WTC11 (cell line): Measurements from ENCODE around the gene DHPS. TPM values are rescaled to one million over a fixed set of nuclear protein-coding genes. Genes with fewer than 3 reads are reported as not detected.

Experiments used
- ATAC-seq: fragments of 200-7000 bp; cut with Tn5 transposase; 2 replicates; pipeline ENCODE4 v1.10.0; 2021; ENCODE audit warnings: mild to moderate bottlenecking, moderate library complexity
- CTCF ChIA-PET: fragments of 300-600 bp; sonication (Branson Sonifier 250); formaldehyde crosslinking; loops from one replicate; lab custom pipeline; 2021; ENCODE audit warnings: antibody characterized with exemption; lab: Charles Lee
- POLR2A ChIA-PET: fragments of 350-600 bp; sonication (Branson Sonifier 250); formaldehyde crosslinking; loops from one replicate; lab custom pipeline; 2021; ENCODE audit warnings: antibody characterized with exemption; lab: Charles Lee
- DNase-seq: peaks from one replicate; pipeline ENCODE4 v3.0.0; 2021; ENCODE audit warnings: low spot score
- H3K27ac Mint-ChIP-seq: 2 replicates; pipeline ENCODE4 v1.8.0; 2021; ENCODE audit warnings: mixed read lengths
- H3K27me3 Mint-ChIP-seq: 2 replicates; pipeline ENCODE4 v1.8.0; 2021; ENCODE audit warnings: low read depth, mild to moderate bottlenecking, moderate library complexity, mixed read lengths
- H3K36me3 Mint-ChIP-seq: 2 replicates; pipeline ENCODE4 v1.8.0; 2021; ENCODE audit warnings: mixed read lengths
- H3K4me1 Mint-ChIP-seq: 2 replicates; pipeline ENCODE4 v1.8.0; 2022; ENCODE audit warnings: mixed read lengths
- H3K4me3 Mint-ChIP-seq: 2 replicates; pipeline ENCODE4 v1.8.0; 2021; ENCODE audit warnings: mild to moderate bottlenecking, moderate library complexity, mixed read lengths
- H3K9me3 Mint-ChIP-seq: 2 replicates; pipeline ENCODE4 v1.8.0; 2021; ENCODE audit warnings: mixed read lengths
- CBFB ChIP-seq: sonication (generic); formaldehyde crosslinking; IDR thresholded peaks from 2 replicates; pipeline ENCODE4 v1.8.1; 2022; ENCODE audit warnings: mild to moderate bottlenecking, low read depth, missing genetic modification reagents
- CDX4 ChIP-seq: fragments of 250-450 bp; sonication (Bioruptor Pico); IDR thresholded peaks from 2 replicates; pipeline ENCODE4 v1.9.0; 2021; ENCODE audit warnings: moderate library complexity, mild to moderate bottlenecking, inconsistent platforms, borderline replicate concordance
- CREB1 ChIP-seq: sonication (generic); formaldehyde crosslinking; IDR thresholded peaks from 2 replicates; pipeline ENCODE4 v1.8.0; 2023; ENCODE audit warnings: mild to moderate bottlenecking, missing genetic modification reagents
- CREM ChIP-seq: sonication (generic); formaldehyde crosslinking; IDR thresholded peaks from 2 replicates; pipeline ENCODE4 v1.8.1; 2022; ENCODE audit warnings: mild to moderate bottlenecking, missing genetic modification reagents, moderate library complexity
- ERG ChIP-seq: fragments of 250-450 bp; sonication (Bioruptor Pico); IDR thresholded peaks from 2 replicates; pipeline ENCODE4 v1.8.0; 2021; ENCODE audit warnings: mild to moderate bottlenecking
- ESRRA ChIP-seq: sonication (generic); formaldehyde crosslinking; IDR thresholded peaks from 2 replicates; pipeline ENCODE4 v1.8.1; 2022; ENCODE audit warnings: mild to moderate bottlenecking, missing genetic modification reagents, borderline replicate concordance
- FOXP4 ChIP-seq: sonication (generic); formaldehyde crosslinking; IDR thresholded peaks from 2 replicates; pipeline ENCODE4 v1.8.0; 2022; ENCODE audit warnings: mild to moderate bottlenecking, missing genetic modification reagents
- GRHL2 ChIP-seq: fragments of 250-450 bp; sonication (Bioruptor Pico); IDR thresholded peaks from 2 replicates; pipeline ENCODE4 v1.8.0; 2022; ENCODE audit warnings: mild to moderate bottlenecking, moderate library complexity; ENCODE audit not compliant: insufficient replicate concordance, severe bottlenecking
- MXD4 ChIP-seq: fragments of 250-450 bp; sonication (Bioruptor Pico); IDR thresholded peaks from 2 replicates; pipeline ENCODE4 v1.8.0; 2021; ENCODE audit warnings: mild to moderate bottlenecking, moderate library complexity, borderline replicate concordance
- OVOL2 ChIP-seq: fragments of 250-450 bp; sonication (Bioruptor Pico); IDR thresholded peaks from 2 replicates; pipeline ENCODE4 v1.9.0; 2021; ENCODE audit warnings: mild to moderate bottlenecking, borderline replicate concordance
- RELA ChIP-seq: sonication (generic); formaldehyde crosslinking; IDR thresholded peaks from 2 replicates; pipeline ENCODE4 v1.8.1; 2022; ENCODE audit warnings: missing genetic modification reagents, mild to moderate bottlenecking, borderline replicate concordance
- ZNF121 ChIP-seq: sonication (generic); formaldehyde crosslinking; IDR thresholded peaks from 2 replicates; pipeline ENCODE4 v1.8.0; 2023; ENCODE audit warnings: missing genetic modification reagents
- ZNF138 ChIP-seq: sonication (generic); formaldehyde crosslinking; conservative IDR thresholded peaks from 2 replicates; pipeline ENCODE4 v1.8.1; 2022; ENCODE audit warnings: mild to moderate bottlenecking, moderate library complexity, missing genetic modification reagents
- total RNA-seq: library from RNA; stranded (reverse); gene quantifications from 3 replicates; pipeline ENCODE4 v1.2.3, GENCODE V29; 2021
- TF ChIP-seq, protein P1 (sequence below): sonication (generic); formaldehyde crosslinking; IDR thresholded peaks from 2 replicates; pipeline ENCODE4 v1.8.1; 2022; ENCODE audit warnings: mild to moderate bottlenecking, moderate library complexity, missing genetic modification reagents
- TF ChIP-seq, protein P2 (sequence below): sonication (generic); formaldehyde crosslinking; IDR thresholded peaks from 2 replicates; pipeline ENCODE4 v1.8.0; 2023; ENCODE audit warnings: missing genetic modification reagents, mild to moderate bottlenecking, borderline replicate concordance
- TF ChIP-seq, protein P3 (sequence below): sonication (generic); formaldehyde crosslinking; IDR thresholded peaks from 2 replicates; pipeline ENCODE4 v1.8.1; 2022; ENCODE audit warnings: missing genetic modification reagents, borderline replicate concordance
- TF ChIP-seq, protein P4 (sequence below): sonication (generic); formaldehyde crosslinking; IDR thresholded peaks from 2 replicates; pipeline ENCODE4 v1.8.0; 2023; ENCODE audit warnings: missing genetic modification reagents

The DHPS gene
- total RNA-seq, 1 experiment from 2014 or later: 115 TPM

DNA sequence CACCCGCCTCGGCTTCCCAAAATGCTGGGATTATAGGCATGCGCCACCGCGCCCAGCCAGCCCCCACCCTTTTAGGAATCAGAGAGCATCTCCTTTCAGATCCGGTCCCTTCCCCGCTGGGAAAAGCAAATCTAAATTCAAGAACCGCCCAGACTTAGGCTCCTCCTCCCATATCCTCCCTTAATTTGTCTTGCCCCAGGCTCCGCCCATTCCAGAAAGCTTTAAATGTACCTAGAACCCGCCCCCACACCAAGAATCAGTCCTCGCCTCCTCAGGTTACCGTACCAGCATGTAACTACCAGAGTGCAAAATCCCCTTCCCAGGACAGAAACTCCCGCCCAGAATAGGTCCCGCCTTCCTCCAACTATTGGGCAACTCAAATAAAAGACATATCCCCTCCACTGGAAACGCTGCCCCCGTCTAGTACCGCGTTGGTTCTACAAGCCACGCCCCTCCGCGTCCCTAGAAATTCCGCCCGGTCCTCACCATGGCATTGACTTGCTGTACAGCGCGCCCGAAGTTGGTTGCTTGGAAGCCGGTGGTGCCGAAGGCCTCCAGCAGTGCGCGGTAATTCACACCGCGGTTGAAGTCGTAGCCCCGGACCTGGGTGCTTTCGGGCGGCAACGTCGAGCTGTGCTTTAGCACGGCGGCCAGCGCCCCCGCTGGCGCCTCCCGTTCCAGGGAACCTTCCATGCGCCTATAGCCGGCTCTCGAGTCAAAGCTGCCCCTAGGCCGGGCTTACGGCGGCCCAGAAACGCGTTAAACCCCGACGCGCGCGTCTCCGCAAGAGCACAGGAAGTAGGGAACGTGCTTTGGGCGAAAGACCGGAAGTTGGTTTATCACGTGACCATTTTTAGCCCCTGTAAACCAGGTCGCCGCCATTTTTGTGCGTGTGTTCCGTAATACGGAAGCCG is at the start of gene DHPS (continued):
- peak; percentile 91 for TF ChIP-seq FOXP4 (CRISPR knock-in tag)

DNA sequence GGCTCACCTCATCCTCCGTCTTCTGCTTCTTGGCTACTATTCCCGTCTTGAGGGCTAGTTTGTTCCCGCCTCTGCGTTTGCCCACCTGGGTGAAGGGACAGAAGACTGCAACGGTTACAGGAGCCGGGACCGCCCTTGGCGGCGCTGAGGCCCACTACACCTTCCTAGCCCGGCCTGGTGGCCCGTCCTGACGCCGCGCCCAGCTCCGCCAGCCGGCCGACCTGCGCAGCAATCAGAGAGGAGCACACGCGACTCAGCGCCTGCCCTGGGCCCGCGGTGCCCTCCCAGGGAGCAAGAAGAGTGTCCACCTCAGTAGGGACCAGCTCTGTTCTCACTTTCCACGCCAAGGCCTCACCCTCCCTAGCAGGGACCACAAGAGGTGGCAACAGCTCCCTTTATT is 49.7 kb upstream of the DHPS start:
- no peak for ATAC-seq
- H3K4me3 Mint-ChIP-seq: no peak overlapping the region
- CTCF ChIA-PET: interaction anchor here (1.1 kb wide), 1 partner anchor 26 kb away, joined by 3 read pairs; no protein-coding TSS in a partner anchor

More for the DNA sequence above, 49.7 kb upstream of the DHPS start:
- Mint-ChIP-seq H3K4me1 (peaks cover 23% of the 10 kb centered on the region), H3K9me3 (no peaks in the 10 kb centered on the region), H3K36me3 (peaks cover 19% of the 10 kb centered on the region), H3K27me3 (no peaks in the 10 kb centered on the region), H3K27ac (no peak overlapping the region; the same call in 1 of the 2 replicates)
- no peak for TF ChIP-seq MXD4 (CRISPR knock-in tag)
- TF ChIP-seq, protein P1, sequence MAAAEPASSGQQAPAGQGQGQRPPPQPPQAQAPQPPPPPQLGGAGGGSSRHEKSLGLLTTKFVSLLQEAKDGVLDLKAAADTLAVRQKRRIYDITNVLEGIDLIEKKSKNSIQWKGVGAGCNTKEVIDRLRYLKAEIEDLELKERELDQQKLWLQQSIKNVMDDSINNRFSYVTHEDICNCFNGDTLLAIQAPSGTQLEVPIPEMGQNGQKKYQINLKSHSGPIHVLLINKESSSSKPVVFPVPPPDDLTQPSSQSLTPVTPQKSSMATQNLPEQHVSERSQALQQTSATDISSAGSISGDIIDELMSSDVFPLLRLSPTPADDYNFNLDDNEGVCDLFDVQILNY: no peak
- TF ChIP-seq FOXP4 (CRISPR knock-in tag): no peak
- TF ChIP-seq, protein P2, sequence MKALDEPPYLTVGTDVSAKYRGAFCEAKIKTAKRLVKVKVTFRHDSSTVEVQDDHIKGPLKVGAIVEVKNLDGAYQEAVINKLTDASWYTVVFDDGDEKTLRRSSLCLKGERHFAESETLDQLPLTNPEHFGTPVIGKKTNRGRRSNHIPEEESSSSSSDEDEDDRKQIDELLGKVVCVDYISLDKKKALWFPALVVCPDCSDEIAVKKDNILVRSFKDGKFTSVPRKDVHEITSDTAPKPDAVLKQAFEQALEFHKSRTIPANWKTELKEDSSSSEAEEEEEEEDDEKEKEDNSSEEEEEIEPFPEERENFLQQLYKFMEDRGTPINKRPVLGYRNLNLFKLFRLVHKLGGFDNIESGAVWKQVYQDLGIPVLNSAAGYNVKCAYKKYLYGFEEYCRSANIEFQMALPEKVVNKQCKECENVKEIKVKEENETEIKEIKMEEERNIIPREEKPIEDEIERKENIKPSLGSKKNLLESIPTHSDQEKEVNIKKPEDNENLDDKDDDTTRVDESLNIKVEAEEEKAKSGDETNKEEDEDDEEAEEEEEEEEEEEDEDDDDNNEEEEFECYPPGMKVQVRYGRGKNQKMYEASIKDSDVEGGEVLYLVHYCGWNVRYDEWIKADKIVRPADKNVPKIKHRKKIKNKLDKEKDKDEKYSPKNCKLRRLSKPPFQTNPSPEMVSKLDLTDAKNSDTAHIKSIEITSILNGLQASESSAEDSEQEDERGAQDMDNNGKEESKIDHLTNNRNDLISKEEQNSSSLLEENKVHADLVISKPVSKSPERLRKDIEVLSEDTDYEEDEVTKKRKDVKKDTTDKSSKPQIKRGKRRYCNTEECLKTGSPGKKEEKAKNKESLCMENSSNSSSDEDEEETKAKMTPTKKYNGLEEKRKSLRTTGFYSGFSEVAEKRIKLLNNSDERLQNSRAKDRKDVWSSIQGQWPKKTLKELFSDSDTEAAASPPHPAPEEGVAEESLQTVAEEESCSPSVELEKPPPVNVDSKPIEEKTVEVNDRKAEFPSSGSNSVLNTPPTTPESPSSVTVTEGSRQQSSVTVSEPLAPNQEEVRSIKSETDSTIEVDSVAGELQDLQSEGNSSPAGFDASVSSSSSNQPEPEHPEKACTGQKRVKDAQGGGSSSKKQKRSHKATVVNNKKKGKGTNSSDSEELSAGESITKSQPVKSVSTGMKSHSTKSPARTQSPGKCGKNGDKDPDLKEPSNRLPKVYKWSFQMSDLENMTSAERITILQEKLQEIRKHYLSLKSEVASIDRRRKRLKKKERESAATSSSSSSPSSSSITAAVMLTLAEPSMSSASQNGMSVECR (CRISPR knock-in tag): no peak
- TF ChIP-seq, protein P3, sequence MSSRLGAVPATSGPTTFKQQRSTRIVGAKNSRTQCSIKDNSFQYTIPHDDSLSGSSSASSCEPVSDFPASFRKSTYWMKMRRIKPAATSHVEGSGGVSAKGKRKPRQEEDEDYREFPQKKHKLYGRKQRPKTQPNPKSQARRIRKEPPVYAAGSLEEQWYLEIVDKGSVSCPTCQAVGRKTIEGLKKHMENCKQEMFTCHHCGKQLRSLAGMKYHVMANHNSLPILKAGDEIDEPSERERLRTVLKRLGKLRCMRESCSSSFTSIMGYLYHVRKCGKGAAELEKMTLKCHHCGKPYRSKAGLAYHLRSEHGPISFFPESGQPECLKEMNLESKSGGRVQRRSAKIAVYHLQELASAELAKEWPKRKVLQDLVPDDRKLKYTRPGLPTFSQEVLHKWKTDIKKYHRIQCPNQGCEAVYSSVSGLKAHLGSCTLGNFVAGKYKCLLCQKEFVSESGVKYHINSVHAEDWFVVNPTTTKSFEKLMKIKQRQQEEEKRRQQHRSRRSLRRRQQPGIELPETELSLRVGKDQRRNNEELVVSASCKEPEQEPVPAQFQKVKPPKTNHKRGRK (CRISPR knock-in tag): no peak
- TF ChIP-seq GRHL2: no peak
- no peak for TF ChIP-seq ZNF138 (CRISPR knock-in tag)
- no peak for TF ChIP-seq ESRRA
- no peak for TF ChIP-seq OVOL2
- TF ChIP-seq CREB1 (CRISPR knock-in tag): no peak
- TF ChIP-seq, protein P4, sequence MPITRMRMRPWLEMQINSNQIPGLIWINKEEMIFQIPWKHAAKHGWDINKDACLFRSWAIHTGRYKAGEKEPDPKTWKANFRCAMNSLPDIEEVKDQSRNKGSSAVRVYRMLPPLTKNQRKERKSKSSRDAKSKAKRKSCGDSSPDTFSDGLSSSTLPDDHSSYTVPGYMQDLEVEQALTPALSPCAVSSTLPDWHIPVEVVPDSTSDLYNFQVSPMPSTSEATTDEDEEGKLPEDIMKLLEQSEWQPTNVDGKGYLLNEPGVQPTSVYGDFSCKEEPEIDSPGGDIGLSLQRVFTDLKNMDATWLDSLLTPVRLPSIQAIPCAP (CRISPR knock-in tag): no peak
- no peak for TF ChIP-seq CBFB (CRISPR knock-in tag)
- no peak for TF ChIP-seq RELA (CRISPR knock-in tag)
- TF ChIP-seq ERG (CRISPR knock-in tag): no peak
- TF ChIP-seq CREM: no peak
- no peak for TF ChIP-seq ZNF121
- no peak for TF ChIP-seq CDX4 (CRISPR knock-in tag)
- no peak for DNase-seq
- POLR2A ChIA-PET: no interaction called here
